Trophoblast cell (in vitro differentiated cells and primary cell): ENCODE measurements around the gene PRRX1.

Source experiments
- DNase-seq, 2 donors: peaks; one replicate each; pipeline ENCODE4 v3.0.0-alpha.2; 2016
- H2AFZ ChIP-seq: 2 replicates; pipeline ENCODE4 v1.6.1; 2013; ENCODE audit warnings: low read length, moderate library complexity, mild to moderate bottlenecking; ENCODE audit not compliant: insufficient read depth, poor library complexity
- H2AK5ac ChIP-seq: 2 replicates; pipeline ENCODE4 v1.6.1; 2013; ENCODE audit warnings: mild to moderate bottlenecking, low read length
- H2BK120ac ChIP-seq: 2 replicates; pipeline ENCODE4 v1.6.1; 2013; ENCODE audit warnings: low read length, mild to moderate bottlenecking, moderate library complexity; ENCODE audit not compliant: insufficient read depth, poor library complexity
- H2BK12ac ChIP-seq: 2 replicates; pipeline ENCODE4 v1.6.1; 2013; ENCODE audit warnings: mild to moderate bottlenecking, low read length, moderate library complexity
- H2BK5ac ChIP-seq: 2 replicates; pipeline ENCODE4 v1.6.1; 2013; ENCODE audit warnings: low read length, low read depth, moderate library complexity, mild to moderate bottlenecking; ENCODE audit not compliant: poor library complexity
- H3K14ac ChIP-seq: 2 replicates; pipeline ENCODE4 v1.6.1; 2013; ENCODE audit warnings: mild to moderate bottlenecking, low read length
- H3K18ac ChIP-seq: 2 replicates; pipeline ENCODE4 v1.6.1; 2013; ENCODE audit warnings: mild to moderate bottlenecking, low read length
- H3K23ac ChIP-seq: 2 replicates; pipeline ENCODE4 v1.6.1; 2013; ENCODE audit warnings: low read length
- H3K27ac ChIP-seq: 2 replicates; pipeline ENCODE4 v1.5.1; 2013; ENCODE audit warnings: low read depth, mild to moderate bottlenecking, inconsistent platforms, low read length, moderate library complexity
- H3K27me3 ChIP-seq: 2 replicates; pipeline ENCODE4 v1.6.1; 2013; ENCODE audit warnings: inconsistent platforms, mild to moderate bottlenecking, low read length, moderate library complexity; ENCODE audit not compliant: insufficient read depth
- H3K36me3 ChIP-seq, 2 experiments: 1 replicate in 1 of 2; 2 replicates in 1 of 2; pipeline ENCODE4 v1.6.1; 2013; ENCODE audit warnings: low read length in 2 of 2, mild to moderate bottlenecking in 2 of 2, moderate library complexity in 1 of 2; ENCODE audit not compliant: insufficient read depth in 2 of 2, control insufficient read depth in 1 of 2
- H3K4ac ChIP-seq: 2 replicates; pipeline ENCODE4 v1.6.1; 2013; ENCODE audit warnings: low read depth, mild to moderate bottlenecking, low read length, moderate library complexity
- H3K4me1 ChIP-seq, 2 experiments: 1 replicate in 1 of 2; 2 replicates in 1 of 2; pipeline ENCODE4 v1.6.1; 2013; ENCODE audit warnings: low read length in 2 of 2, mild to moderate bottlenecking in 2 of 2, moderate library complexity in 1 of 2; ENCODE audit not compliant: insufficient read depth in 2 of 2, control insufficient read depth in 1 of 2
- H3K4me2 ChIP-seq: 2 replicates; pipeline ENCODE4 v1.6.1; 2013; ENCODE audit warnings: inconsistent platforms, mild to moderate bottlenecking, low read length, moderate library complexity
- H3K4me3 ChIP-seq: 2 replicates; pipeline ENCODE4 v1.5.1; 2013; ENCODE audit warnings: mild to moderate bottlenecking, low read depth, low read length, inconsistent platforms
- H3K79me1 ChIP-seq: one replicate; pipeline ENCODE4 v1.6.1; 2013; ENCODE audit warnings: low read length
- H3K79me2 ChIP-seq: 2 replicates; pipeline ENCODE4 v1.6.1; 2013; ENCODE audit warnings: low read length, mild to moderate bottlenecking; ENCODE audit not compliant: control insufficient read depth, insufficient read depth, poor library complexity
- H3K9ac ChIP-seq: 2 replicates; pipeline ENCODE4 v1.6.1; 2013; ENCODE audit warnings: mild to moderate bottlenecking, low read length
- H3K9me3 ChIP-seq: 2 replicates; pipeline ENCODE4 v1.6.1; 2013; ENCODE audit warnings: low read depth, mild to moderate bottlenecking, control low read depth, inconsistent platforms, low read length; ENCODE audit not compliant: insufficient read depth
- H4K12ac ChIP-seq: 2 replicates; pipeline ENCODE4 v1.6.1; 2013; ENCODE audit warnings: low read depth, mild to moderate bottlenecking, low read length, moderate library complexity
- H4K8ac ChIP-seq: 2 replicates; pipeline ENCODE4 v1.6.1; 2013; ENCODE audit warnings: low read depth, mild to moderate bottlenecking, low read length, moderate library complexity
- H4K91ac ChIP-seq: one replicate; pipeline ENCODE4 v1.6.1; 2013; ENCODE audit warnings: low read depth, mild to moderate bottlenecking, low read length, moderate library complexity
- WGBS: extraction: QIAGEN DNeasy Blood & Tissue Kit; methylation state at CpG from one replicate; pipeline ENCODE4 v1.1.7; 2013; ENCODE audit warnings: missing lambda C conversion rate; ENCODE audit not compliant: insufficient read length, insufficient coverage; ENCODE audit errors: extremely low coverage; 5-methylcytosine and 5-hydroxymethylcytosine counted together

PRRX1 gene

DNA sequence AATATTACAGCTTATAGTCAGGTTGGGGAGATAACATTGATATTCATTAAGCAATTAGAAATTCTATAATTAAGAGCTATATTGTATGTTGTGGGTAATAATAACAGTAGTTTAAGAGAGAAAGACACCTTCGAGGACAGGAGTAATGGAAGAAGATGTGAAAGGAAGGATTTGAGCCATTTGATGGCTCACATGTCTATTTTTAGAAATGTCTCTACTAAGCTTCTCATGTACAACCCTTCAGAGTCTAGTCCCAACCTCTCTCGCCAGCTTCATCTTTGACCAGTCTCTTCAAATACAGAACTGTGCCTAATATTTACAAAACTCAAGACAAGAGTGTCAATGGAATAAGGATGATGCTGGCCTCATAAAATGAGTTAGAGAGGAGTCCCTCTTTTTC is 95.1 kb downstream of the PRRX1 start:
- no peak for DNase-seq
- H4K12ac ChIP-seq, result no peak overlapping the region
- H2BK12ac ChIP-seq, result no peak overlapping the region
- no peak overlapping the region for H2BK5ac ChIP-seq
- no peaks in the 10 kb centered on the region for H3K79me2 ChIP-seq
- H4K91ac ChIP-seq, result no peak overlapping the region
- no peak overlapping the region for H2AFZ ChIP-seq
- H3K18ac ChIP-seq, result no peak overlapping the region
- H2BK120ac ChIP-seq, result no peak overlapping the region
- no peaks in the 10 kb centered on the region for H3K9me3 ChIP-seq
- no peak overlapping the region for H2AK5ac ChIP-seq
- no peak overlapping the region for H3K9ac ChIP-seq
- no CpG with 5 or more reads among the region's 2 CpGs for WGBS
- H3K4me1 ChIP-seq, result no peaks in the 10 kb centered on the region
- H3K23ac ChIP-seq, result no peak overlapping the region
- H3K79me1 ChIP-seq, result no peaks in the 10 kb centered on the region
- H4K8ac ChIP-seq, result no peak overlapping the region
- no peak overlapping the region for H3K27ac ChIP-seq
- no peak overlapping the region for H3K4me3 ChIP-seq
- H3K27me3 ChIP-seq, result no peaks in the 10 kb centered on the region
- H3K4ac ChIP-seq, result no peak overlapping the region
- no peaks in the 10 kb centered on the region for H3K36me3 ChIP-seq
- no peak overlapping the region for H3K4me2 ChIP-seq
- no peak overlapping the region for H3K14ac ChIP-seq

- H4K8ac ChIP-seq, result no peak overlapping the region
- H2AK5ac ChIP-seq, result no peak overlapping the region
- no peak overlapping the region for H3K18ac ChIP-seq
- no peak overlapping the region for H3K23ac ChIP-seq
- H3K79me2 ChIP-seq, result no peaks in the 10 kb centered on the region
- H3K27ac ChIP-seq, result no peak overlapping the region
- no peaks in the 10 kb centered on the region for H3K27me3 ChIP-seq
- H2BK5ac ChIP-seq, result no peak overlapping the region
- H3K79me1 ChIP-seq, result no peaks in the 10 kb centered on the region
- no peak overlapping the region for H2BK120ac ChIP-seq
- DNase-seq, result no peak
- H3K4me3 ChIP-seq, result no peak overlapping the region
- WGBS, result no CpG with 5 or more reads among the region's 1 CpG
- H3K9me3 ChIP-seq, result no peaks in the 10 kb centered on the region
- H4K91ac ChIP-seq, result no peak overlapping the region
- H3K4me1 ChIP-seq, result no peaks in the 10 kb centered on the region
- H3K4me2 ChIP-seq, result no peak overlapping the region
- no peaks in the 10 kb centered on the region for H3K36me3 ChIP-seq
- no peak overlapping the region for H3K9ac ChIP-seq
- no peak overlapping the region for H2BK12ac ChIP-seq
- no peak overlapping the region for H3K14ac ChIP-seq
- no peak overlapping the region for H2AFZ ChIP-seq
- H3K4ac ChIP-seq, result no peak overlapping the region
- H4K12ac ChIP-seq, result no peak overlapping the region
These were observed 101.3 kb downstream of the PRRX1 start for GRCh38 chr1:170765279-170765678.

DNA sequence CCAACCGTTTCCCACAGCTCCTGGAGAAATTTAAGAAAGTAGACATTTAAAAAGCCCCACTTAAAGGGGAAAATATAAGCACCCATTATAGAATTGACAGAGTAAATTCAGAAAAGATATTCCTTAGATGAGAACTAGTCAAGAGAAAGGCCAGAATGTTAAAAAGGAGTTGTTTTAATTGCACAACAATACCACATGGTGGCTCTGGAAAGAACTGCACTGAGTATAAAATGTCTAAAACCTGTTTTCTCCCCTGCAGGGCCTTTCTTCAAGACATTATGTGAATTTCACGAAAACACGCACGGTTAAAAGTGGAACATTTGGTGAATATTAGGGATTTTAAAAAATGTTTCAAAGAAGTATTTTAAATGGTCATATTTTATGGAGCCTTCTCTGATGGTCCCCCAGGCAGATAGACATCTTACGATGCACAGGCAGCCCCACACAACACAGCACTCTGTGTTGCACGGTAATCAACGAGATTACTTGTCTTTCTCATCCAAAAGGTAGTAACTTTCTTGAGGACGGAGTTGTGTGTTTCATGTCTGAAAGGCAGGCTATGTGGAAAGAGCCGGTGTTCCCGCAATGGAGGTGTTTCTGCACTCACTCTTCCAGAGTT is 101.9 kb downstream of the PRRX1 start:
- DNase-seq, result peak in 1 of 2 donors; percentile 3
- H3K27me3 ChIP-seq, result no peaks in the 10 kb centered on the region
- H2AFZ ChIP-seq, result no peak overlapping the region
- no peak overlapping the region for H3K18ac ChIP-seq
- no peak overlapping the region for H2AK5ac ChIP-seq
- no peaks in the 10 kb centered on the region for H3K4me1 ChIP-seq
- no peak overlapping the region for H4K8ac ChIP-seq
- no peak overlapping the region for H4K12ac ChIP-seq
- no peaks in the 10 kb centered on the region for H3K36me3 ChIP-seq
- H3K14ac ChIP-seq, result no peak overlapping the region
- H3K4me3 ChIP-seq, result no peak overlapping the region
- no peak overlapping the region for H3K27ac ChIP-seq
- H3K23ac ChIP-seq, result no peak overlapping the region
- H3K9ac ChIP-seq, result no peak overlapping the region
- no peak overlapping the region for H3K4me2 ChIP-seq
- H3K4ac ChIP-seq, result no peak overlapping the region
- H2BK5ac ChIP-seq, result no peak overlapping the region
- no peaks in the 10 kb centered on the region for H3K9me3 ChIP-seq
- no CpG with 5 or more reads among the region's 10 CpGs for WGBS
- no peak overlapping the region for H4K91ac ChIP-seq
- H2BK120ac ChIP-seq, result no peak overlapping the region
- no peaks in the 10 kb centered on the region for H3K79me1 ChIP-seq
- H2BK12ac ChIP-seq, result no peak overlapping the region
- H3K79me2 ChIP-seq, result no peaks in the 10 kb centered on the region

DNA sequence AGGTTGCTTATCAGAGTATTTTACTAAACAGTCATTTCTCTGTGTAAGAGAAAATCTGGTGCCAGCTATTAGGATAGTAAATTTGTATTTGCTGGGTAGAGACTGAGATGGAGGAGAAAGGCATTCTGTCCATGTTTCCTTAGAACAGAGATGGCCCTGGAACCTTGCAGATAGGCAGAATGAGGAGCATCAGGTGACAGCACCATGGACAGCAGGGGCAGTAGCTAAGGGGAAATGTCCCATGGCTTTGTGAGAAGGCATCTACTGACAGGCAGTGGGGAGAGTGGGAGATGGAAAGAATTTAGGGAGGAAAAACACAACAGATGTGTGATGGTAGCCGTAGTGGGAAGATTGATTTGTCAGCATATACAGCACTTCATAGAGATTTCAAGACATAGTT is 105.0 kb downstream of the PRRX1 start:
- H3K27ac ChIP-seq, result no peak overlapping the region

More for the DNA sequence above, 105.0 kb downstream of the PRRX1 start:
- Histone ChIP-seq H2BK12ac (no peak overlapping the region), H2BK120ac (no peak overlapping the region), H3K18ac (no peak overlapping the region), H3K4me2 (no peak overlapping the region), H3K14ac (no peak overlapping the region), H4K91ac (no peak overlapping the region), H3K23ac (no peak overlapping the region), H3K27me3 (no peaks in the 10 kb centered on the region), H3K4me1 (no peaks in the 10 kb centered on the region), H2AK5ac (no peak overlapping the region), H3K9ac (no peak overlapping the region), H2BK5ac (no peak overlapping the region), H3K9me3 (no peaks in the 10 kb centered on the region), H3K4me3 (no peak overlapping the region), H2AFZ (no peak overlapping the region), H3K79me2 (no peaks in the 10 kb centered on the region), H3K36me3 (no peaks in the 10 kb centered on the region), H4K12ac (no peak overlapping the region), H3K79me1 (no peaks in the 10 kb centered on the region), H3K4ac (no peak overlapping the region), H4K8ac (no peak overlapping the region)
- no CpG with 5 or more reads among the region's 1 CpG for WGBS
- DNase-seq, result no peak
